Measurements from ENCODE around the gene WFDC6.

The WFDC6 gene

GRCh38 chr20:45515147-45515913, 24.0 kb downstream of the WFDC6 start, which contains the start of gene SPINT3:
SPINT3 (minus strand) TSS chr20:45515622; CDS start chr20:45515608, 14 bp downstream.
- no peak for DNase-seq

DNA sequence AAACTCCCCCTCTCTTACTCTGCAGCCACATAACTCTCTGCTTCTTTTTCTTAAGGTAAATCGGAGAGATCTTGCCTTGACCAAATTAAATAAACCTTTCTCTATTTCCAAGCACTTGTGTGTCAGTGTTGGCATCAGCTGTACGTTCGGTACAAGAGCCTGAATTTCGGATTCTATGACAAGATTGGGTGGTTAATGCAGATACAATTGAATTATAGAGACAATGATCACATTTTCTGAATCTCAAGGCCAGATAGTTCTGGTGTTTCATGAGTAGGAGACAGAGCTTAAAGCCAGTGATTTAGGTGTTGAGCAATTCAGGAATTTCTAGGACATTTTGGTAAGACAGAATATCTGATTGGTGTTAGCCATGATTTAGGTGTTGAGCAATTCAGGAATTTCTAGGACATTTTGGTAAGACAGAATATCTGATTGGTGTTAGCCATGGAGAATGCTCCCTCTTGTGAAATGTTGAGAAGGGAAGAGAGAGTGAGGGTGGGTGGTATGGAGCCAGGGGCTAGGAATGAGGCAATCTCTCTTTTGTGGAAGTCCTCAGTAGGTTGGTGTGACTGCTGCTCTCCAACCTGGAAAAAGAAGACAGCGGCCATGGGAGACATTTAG, 28.9 kb downstream of the WFDC6 start:
- no peak for DNase-seq

GRCh38 chr20:45509091-45509490, 30.2 kb downstream of the WFDC6 start:
- no peak for DNase-seq

- DNase-seq: no peak
Measured at GRCh38 chr20:45508068-45508886, 31.0 kb downstream of the WFDC6 start.

DNA sequence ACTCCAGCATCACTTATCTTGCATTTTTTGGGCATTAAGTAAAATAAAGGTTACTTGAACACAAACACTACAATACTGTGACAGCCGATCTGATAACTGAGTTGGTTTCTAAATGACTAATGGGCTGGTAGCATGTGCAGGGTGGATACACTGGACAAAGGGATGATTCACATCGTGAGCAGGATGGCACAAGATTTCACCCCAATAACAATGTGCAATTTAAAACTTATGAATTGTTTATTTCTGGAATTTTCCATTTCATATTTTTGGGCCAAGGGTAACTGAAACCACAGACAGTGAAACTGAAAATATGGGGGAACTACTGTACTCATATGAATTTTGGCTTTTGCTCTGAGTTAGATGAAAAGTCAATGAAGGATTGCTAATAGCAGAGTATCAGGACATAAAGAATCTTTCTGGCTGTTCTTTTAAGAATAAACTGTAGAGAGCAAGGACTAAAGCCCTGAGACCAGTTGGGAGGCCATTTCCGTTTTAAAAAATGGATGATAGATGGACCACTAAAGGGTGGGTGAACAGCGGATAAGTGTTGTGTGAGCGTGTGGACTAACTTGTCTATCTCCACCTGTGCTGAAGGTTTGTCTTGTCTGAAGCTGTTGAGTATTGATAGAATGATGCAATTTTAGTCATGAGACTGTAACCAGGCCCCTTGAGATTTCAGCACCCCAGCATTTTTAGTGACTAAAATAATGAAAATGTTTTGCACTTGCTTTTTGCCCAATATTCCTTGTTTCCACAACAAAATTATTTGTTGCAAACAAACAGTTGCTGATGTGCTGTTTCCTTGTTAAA, 32.1 kb downstream of the WFDC6 start:
- no peak for DNase-seq

DNA sequence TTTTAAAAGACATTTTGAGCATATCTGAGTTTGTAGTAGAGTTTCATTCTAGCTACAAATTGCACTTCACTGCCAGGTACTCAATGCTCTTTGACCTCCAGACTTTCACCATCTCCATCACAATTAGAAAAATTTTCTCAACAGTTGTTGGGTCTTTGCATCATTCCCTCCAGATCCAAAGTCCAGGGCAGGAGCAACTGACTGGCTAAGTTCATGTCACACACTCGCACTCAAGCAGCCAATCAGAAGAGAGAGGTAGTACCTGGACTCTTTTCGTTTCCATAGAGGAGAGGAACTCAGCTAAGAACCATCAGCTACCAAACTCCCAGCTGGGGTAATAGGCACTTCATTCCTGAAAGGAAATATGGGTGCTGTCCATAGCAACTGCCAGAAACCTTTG, 32.9 kb downstream of the WFDC6 start:
- no peak for DNase-seq

DNA sequence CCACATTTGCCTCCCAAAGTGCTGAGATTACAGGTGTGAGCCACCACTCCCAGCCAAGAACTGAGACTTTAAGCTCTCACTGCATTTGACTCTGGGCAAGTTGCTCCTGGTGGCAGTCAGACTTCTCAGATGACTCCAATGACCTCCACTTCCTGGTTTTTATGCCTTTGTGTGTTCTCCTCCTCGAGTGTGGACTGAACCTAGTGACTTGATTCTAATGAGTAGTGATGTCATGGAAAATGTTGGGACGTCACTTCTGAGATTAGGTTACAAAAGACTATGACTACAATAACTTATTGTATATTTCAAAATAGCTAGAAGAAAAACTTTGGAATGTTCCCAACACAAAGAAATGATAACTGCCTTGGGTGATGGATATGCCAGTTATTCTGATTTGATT, 35.9 kb downstream of the WFDC6 start:
- DNase-seq: no peak

DNA sequence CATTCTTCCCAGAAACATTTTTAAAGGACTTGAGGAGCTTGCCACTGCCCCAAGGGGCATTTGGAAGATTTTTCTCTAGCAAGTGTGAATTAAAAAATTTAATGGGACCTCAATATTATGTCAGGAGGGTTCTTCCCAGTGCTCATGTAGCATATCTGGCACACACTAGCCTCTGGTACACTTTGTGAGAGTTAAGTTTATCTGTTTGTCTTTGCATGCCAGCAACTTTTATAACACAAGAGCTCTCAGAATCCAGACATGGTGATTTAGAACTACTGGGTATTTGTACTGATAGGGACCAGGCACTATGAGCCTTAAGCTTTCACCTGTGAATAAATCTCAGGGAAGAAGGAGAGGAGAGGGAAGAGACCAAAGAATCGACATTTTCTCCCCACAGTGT, 36.7 kb downstream of the WFDC6 start:
- DNase-seq: no peak

GRCh38 chr20:45501600-45501999, 37.7 kb downstream of the WFDC6 start:
- no peak for DNase-seq

GRCh38 chr20:45500022-45500421, 39.3 kb downstream of the WFDC6 start:
- DNase-seq: no peak

DNA sequence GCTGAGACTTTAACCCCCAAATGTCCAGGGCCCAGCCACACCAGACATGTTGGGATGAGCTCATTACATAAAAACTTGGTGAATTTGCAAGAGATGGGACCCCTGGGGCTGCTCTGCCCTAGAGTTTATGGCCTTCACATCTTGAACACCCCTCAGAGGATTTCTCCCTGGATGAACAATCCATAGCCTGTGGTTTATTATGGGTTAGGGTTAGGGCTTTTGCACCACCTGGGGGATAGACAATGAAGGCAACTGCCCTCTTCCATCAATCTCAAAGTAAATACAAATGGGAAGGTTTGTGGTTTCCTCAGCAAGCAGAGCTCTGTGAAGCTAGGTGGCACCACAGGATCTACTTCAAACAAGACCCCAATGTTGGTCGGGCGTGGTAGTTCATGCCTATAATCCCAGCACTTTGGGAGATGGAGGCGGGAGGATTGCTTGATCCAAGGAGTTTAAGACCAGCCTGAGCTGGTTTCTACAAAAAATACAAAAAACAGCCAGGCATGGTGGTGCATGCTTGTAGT, 41.2 kb downstream of the WFDC6 start:
- DNase-seq: no peak

GRCh38 chr20:45496166-45496565, 43.1 kb downstream of the WFDC6 start:
- no peak for DNase-seq

DNA sequence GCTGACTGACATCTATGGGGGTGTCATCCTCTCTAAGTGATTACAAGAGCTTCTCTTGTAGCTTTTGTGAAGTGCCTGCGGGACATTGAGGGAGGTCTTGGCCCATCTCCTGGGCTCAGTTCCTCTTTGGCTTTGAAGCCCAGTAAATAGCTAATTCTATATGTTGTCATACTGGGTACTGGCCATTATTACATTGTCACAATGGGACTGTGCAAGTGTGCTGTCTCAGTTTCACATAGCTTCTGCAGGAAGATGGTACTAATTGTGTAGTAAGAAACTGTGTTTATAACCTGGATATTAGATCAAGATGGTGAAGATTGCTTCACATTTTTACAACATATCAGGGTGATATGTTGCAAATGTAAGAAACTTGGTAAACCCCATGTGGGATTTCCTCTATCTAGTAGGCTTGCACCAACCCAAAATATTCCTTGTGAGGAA, 43.8 kb downstream of the WFDC6 start:
- DNase-seq: no peak

- DNase-seq: no peak
Measured at GRCh38 chr20:45489083-45489531, 50.2 kb downstream of the WFDC6 start.

GRCh38 chr20:45487231-45487635, 52.0 kb downstream of the WFDC6 start:
- no peak for DNase-seq

- no peak for DNase-seq
Measured at GRCh38 chr20:45485388-45485787, 53.9 kb downstream of the WFDC6 start.

DNA sequence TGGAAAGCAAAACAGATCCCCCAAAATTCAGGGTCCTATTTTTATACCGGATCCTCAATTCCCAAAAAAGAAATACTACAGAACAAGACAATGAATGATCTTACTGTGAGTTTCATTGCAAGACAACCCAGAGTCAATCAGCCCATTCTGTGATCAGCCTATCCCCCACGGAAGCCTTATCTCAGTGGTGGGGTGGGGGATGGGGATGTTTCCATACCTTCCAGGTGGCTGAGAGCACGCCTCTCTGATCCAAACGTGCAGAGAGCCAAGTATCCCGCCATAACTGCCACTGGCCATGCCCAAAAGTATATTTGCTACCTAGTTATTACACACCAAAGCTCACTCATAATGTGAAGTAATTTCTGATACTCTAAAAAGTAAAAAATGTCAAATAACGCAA, 54.6 kb downstream of the WFDC6 start:
- no peak for DNase-seq

All from amniotic stem cell (primary cell).